Keratinocyte (primary cell): ENCODE results near the gene SLC25A13. TPM values are rescaled to one million over a fixed set of nuclear protein-coding genes. Genes with fewer than 3 reads are reported as not detected.
A peak's percentile ranks its signal among the peaks of the same experiment; 100 is the strongest.

Experiments
- DNase-seq: peaks from one replicate; pipeline ENCODE4 v3.0.0-alpha.2; 2011; ENCODE audit warnings: low read depth, missing footprints, low spot score
- FAIRE-seq: peaks from 2 replicates; lab custom pipeline; 2011; peaks lifted over from hg19 to GRCh38; lab: Jason Lieb, UNC
- H2AFZ ChIP-seq: 2 replicates; pipeline ENCODE4 v1.6.0; 2012; ENCODE audit warnings: low read length, control low read depth, inconsistent platforms; ENCODE audit not compliant: control insufficient read depth
- H3K27ac ChIP-seq: 2 replicates; pipeline ENCODE4 v1.5.1; 2011; ENCODE audit warnings: low read length; ENCODE audit not compliant: control insufficient read depth, insufficient read depth
- H3K27me3 ChIP-seq: 3 replicates; pipeline ENCODE4 v1.6.0; 2011; ENCODE audit warnings: low read length; ENCODE audit not compliant: control insufficient read depth, insufficient read depth; ENCODE audit errors: extremely low read depth
- H3K36me3 ChIP-seq, 2 experiments: 2 replicates in 1 of 2; 3 replicates in 1 of 2; pipeline ENCODE4 v1.5.1; 2011; ENCODE audit warnings: low read length in 2 of 2, mild to moderate bottlenecking in 1 of 2; ENCODE audit not compliant: control insufficient read depth in 2 of 2, insufficient read depth in 2 of 2; ENCODE audit errors: extremely low read depth in 1 of 2
- H3K4me1 ChIP-seq: 3 replicates; pipeline ENCODE4 v1.5.1; 2011; ENCODE audit warnings: low read length; ENCODE audit not compliant: control insufficient read depth, insufficient read depth; ENCODE audit errors: extremely low read depth
- H3K4me2 ChIP-seq: 3 replicates; pipeline ENCODE4 v1.6.0; 2011; ENCODE audit warnings: low read depth, low read length; ENCODE audit not compliant: control insufficient read depth, insufficient read depth; ENCODE audit errors: extremely low read depth
- H3K4me3 ChIP-seq, 3 experiments: fragments of 200-600 bp in 1 of 3; sonication (generic) in 1 of 3; 2 replicates in 2 of 3; 3 replicates in 1 of 3; pipeline ENCODE4 v1.5.1; 2011 to 2016; ENCODE audit warnings: low read length in 3 of 3, mild to moderate bottlenecking in 3 of 3, control low read depth in 2 of 3, inconsistent platforms in 1 of 3, low read depth in 1 of 3, mixed read lengths in 1 of 3, mixed run types in 1 of 3, moderate library complexity in 1 of 3; ENCODE audit not compliant: control insufficient read depth in 2 of 3, insufficient read depth in 2 of 3; ENCODE audit errors: extremely low read depth in 1 of 3
- H3K79me2 ChIP-seq: 2 replicates; pipeline ENCODE4 v1.6.0; 2012; ENCODE audit warnings: low read length; ENCODE audit not compliant: control insufficient read depth, insufficient read depth
- H3K9ac ChIP-seq: 3 replicates; pipeline ENCODE4 v1.6.0; 2011; ENCODE audit warnings: low read length; ENCODE audit not compliant: control insufficient read depth, insufficient read depth; ENCODE audit errors: extremely low read depth
- H3K9me1 ChIP-seq: 3 replicates; pipeline ENCODE4 v1.6.0; 2011; ENCODE audit warnings: low read length; ENCODE audit not compliant: control insufficient read depth, insufficient read depth; ENCODE audit errors: extremely low read depth
- H3K9me3 ChIP-seq: 2 replicates; pipeline ENCODE4 v1.5.1; 2012; ENCODE audit warnings: low read depth, low read length; ENCODE audit not compliant: control insufficient read depth
- H4K20me1 ChIP-seq: 3 replicates; pipeline ENCODE4 v1.6.0; 2011; ENCODE audit warnings: low read length; ENCODE audit not compliant: control insufficient read depth, insufficient read depth; ENCODE audit errors: extremely low read depth
- EZH2 ChIP-seq: IDR thresholded peaks from one replicate; pipeline ENCODE4 v1.6.1; 2012; ENCODE audit warnings: inconsistent platforms, mild to moderate bottlenecking, low read length, moderate library complexity
- dilution Hi-C: fragments of 300-500 bp; cut with MboI; formaldehyde crosslinking; loops from one replicate; pipeline ENCODE4 v1.7.0; 2020; ENCODE audit warnings: low sequenced_read_pairs; ENCODE audit not compliant: extremely low pct_ligation_motif_present
- polyA plus RNA-seq, 5 experiments: library from polyadenylated mRNA; depleted of rRNA in 3 of 5; stranded (reverse) in 3 of 5; stranded (forward) in 1 of 5; unstranded in 1 of 5; fragments of >200 nt; gene quantifications; 1 replicate in 1 of 5; 2 replicates in 3 of 5; 3 replicates in 1 of 5; pipeline versions ENCODE4 v1.2.1 to v1.2.3, GENCODE V29; 2011 to 2012; ENCODE audit warnings: missing spikeins in 2 of 5, low read depth in 1 of 5, low replicate concordance in 1 of 5
- TF ChIP-seq, protein P1 (sequence below), 3 experiments: IDR thresholded peaks in 1 of 3; conservative IDR thresholded peaks in 1 of 3; optimal IDR thresholded peaks in 1 of 3; 2 replicates in 2 of 3; 3 replicates in 1 of 3; pipeline versions ENCODE3 to v1.5.1; 2011; ENCODE audit warnings: low read length in 3 of 3, mild to moderate bottlenecking in 3 of 3, moderate library complexity in 2 of 3, control low read depth in 1 of 3, inconsistent platforms in 1 of 3; ENCODE audit not compliant: insufficient read depth in 2 of 3; ENCODE audit errors: extremely low read depth in 1 of 3

SLC25A13 gene
- polyA plus RNA-seq, 1 donor (not counting 4 experiments of a cell fraction or from before 2014, with no cell fraction given), result 29.4 TPM

- Histone ChIP-seq H3K4me2 (no peak overlapping the region), H4K20me1 (no peaks in the 10 kb centered on the region), H3K4me3 (no peak overlapping the region), H3K9me3 (no peaks in the 10 kb centered on the region), H3K9ac (no peak overlapping the region), H3K79me2 (no peaks in the 10 kb centered on the region), H3K4me1 (peaks cover 8% of the 10 kb centered on the region), H3K9me1 (peaks cover 2% of the 10 kb centered on the region), H3K36me3 (peaks cover 4 to 5% of the 10 kb centered on the region in 2 experiments), H3K27ac (no peak overlapping the region), H2AFZ (no peak overlapping the region), H3K27me3 (no peaks in the 10 kb centered on the region)
- TF ChIP-seq, protein P1, sequence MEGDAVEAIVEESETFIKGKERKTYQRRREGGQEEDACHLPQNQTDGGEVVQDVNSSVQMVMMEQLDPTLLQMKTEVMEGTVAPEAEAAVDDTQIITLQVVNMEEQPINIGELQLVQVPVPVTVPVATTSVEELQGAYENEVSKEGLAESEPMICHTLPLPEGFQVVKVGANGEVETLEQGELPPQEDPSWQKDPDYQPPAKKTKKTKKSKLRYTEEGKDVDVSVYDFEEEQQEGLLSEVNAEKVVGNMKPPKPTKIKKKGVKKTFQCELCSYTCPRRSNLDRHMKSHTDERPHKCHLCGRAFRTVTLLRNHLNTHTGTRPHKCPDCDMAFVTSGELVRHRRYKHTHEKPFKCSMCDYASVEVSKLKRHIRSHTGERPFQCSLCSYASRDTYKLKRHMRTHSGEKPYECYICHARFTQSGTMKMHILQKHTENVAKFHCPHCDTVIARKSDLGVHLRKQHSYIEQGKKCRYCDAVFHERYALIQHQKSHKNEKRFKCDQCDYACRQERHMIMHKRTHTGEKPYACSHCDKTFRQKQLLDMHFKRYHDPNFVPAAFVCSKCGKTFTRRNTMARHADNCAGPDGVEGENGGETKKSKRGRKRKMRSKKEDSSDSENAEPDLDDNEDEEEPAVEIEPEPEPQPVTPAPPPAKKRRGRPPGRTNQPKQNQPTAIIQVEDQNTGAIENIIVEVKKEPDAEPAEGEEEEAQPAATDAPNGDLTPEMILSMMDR (optimal IDR thresholded peaks at IDR 0.05 in 1 of 3, IDR thresholded peaks at IDR 0.05 in 1 of 3, conservative IDR thresholded peaks at IDR 0.05 in 1 of 3; ENCODE audit: extremely low read depth in 1 of 3, insufficient read depth in 2 of 3, low read length in 3 of 3), result no peak
- TF ChIP-seq EZH2, result no peak
- dilution Hi-C loops, result no loop called here
- DNase-seq (peak; percentile 4), FAIRE-seq (no peak)
Measured at GRCh38 chr7:96135241-96135640, 186.7 kb downstream of the SLC25A13 start.

GRCh38 chr7:96131525-96131924, 190.4 kb downstream of the SLC25A13 start:
- Histone ChIP-seq H3K4me1 (peaks cover 8% of the 10 kb centered on the region), H3K79me2 (no peaks in the 10 kb centered on the region), H3K9me3 (no peaks in the 10 kb centered on the region), H3K27ac (no peak overlapping the region), H3K4me3 (no peak overlapping the region), H4K20me1 (no peaks in the 10 kb centered on the region), H2AFZ (no peak overlapping the region), H3K27me3 (no peaks in the 10 kb centered on the region), H3K4me2 (no peak overlapping the region), H3K9me1 (peaks cover 2% of the 10 kb centered on the region), H3K36me3 (peaks cover 4 to 5% of the 10 kb centered on the region in 2 experiments), H3K9ac (no peak overlapping the region)
- FAIRE-seq, result no peak
- DNase-seq, result no peak
- dilution Hi-C loops, result no loop called here
- TF ChIP-seq, protein P1 (optimal IDR thresholded peaks at IDR 0.05 in 1 of 3, IDR thresholded peaks at IDR 0.05 in 1 of 3, conservative IDR thresholded peaks at IDR 0.05 in 1 of 3; ENCODE audit: extremely low read depth in 1 of 3, insufficient read depth in 2 of 3, low read length in 3 of 3), result no peak
- no peak for TF ChIP-seq EZH2
